ENCODE results near the gene B4GALT3. TPM values are rescaled to one million over a fixed set of nuclear protein-coding genes. Genes with fewer than 3 reads are reported as not detected.

The B4GALT3 gene
- total and polyA plus RNA-seq, 8 donors, result 14.8 to 35.6 (median 20.3) TPM

- Histone ChIP-seq H3K9me3 (no peaks in the 10 kb centered on the region), H3K4me1 (peaks cover 0 to 17% (median 6%) of the 10 kb centered on the region in 3 donors), H3K27ac (no peak overlapping the region), H3K36me3 (no peaks in the 10 kb centered on the region), H3K27me3 (no peaks in the 10 kb centered on the region), H3K4me3 (no peak overlapping the region)
- ATAC-seq, result no peak
- WGBS, 2 donors, result 71 to 84% methylated on average over 7 of the region's 7 CpGs
- no peak for TF ChIP-seq CTCF (IDR thresholded peaks at IDR 0.05)
- FAIRE-seq, result no peak
- DNase-seq, result no peak
- intact Hi-C loops (cut with DNase I), result no loop called here
Observed at GRCh38 chr1:161162052-161162451, 15.3 kb downstream of the B4GALT3 start.

- Histone ChIP-seq H3K4me1 (peaks cover 0 to 17% (median 3%) of the 10 kb centered on the region in 3 donors), H3K27me3 (no peaks in the 10 kb centered on the region), H3K9me3 (no peaks in the 10 kb centered on the region), H3K27ac (no peak overlapping the region), H3K4me3 (no peak overlapping the region), H3K36me3 (no peaks in the 10 kb centered on the region)
- ATAC-seq (no peak), FAIRE-seq (no peak), DNase-seq (no peak)
- intact Hi-C loops (cut with DNase I), result no loop called here
- 82 to 89% methylated on average over 5 of the region's 5 CpGs for WGBS, 2 donors
- TF ChIP-seq CTCF (IDR thresholded peaks at IDR 0.05), result no peak
Observed at GRCh38 chr1:161161652-161162051, 15.7 kb downstream of the B4GALT3 start.

- TF ChIP-seq CTCF (IDR thresholded peaks at IDR 0.05), result no peak
- no peak for DNase-seq
- WGBS, 2 donors, result 88 to 96% methylated on average over 22 of the region's 22 CpGs
- no peak for FAIRE-seq
- no peaks in the 10 kb centered on the region for H3K36me3 ChIP-seq
- H3K9me3 ChIP-seq, result no peaks in the 10 kb centered on the region
- no peak overlapping the region for H3K27ac ChIP-seq
- intact Hi-C loops (cut with DNase I), result no loop called here
- no peak overlapping the region for H3K4me3 ChIP-seq
- no peak for ATAC-seq
- peaks cover under 1 to 17% (median 4%) of the 10 kb centered on the region in 3 donors for H3K4me1 ChIP-seq
- H3K27me3 ChIP-seq, result no peaks in the 10 kb centered on the region
Observed at GRCh38 chr1:161160671-161161145, 16.6 kb downstream of the B4GALT3 start.

GRCh38 chr1:161159913-161160243 lies 17.4 kb downstream of the B4GALT3 start:
- Histone ChIP-seq H3K36me3 (no peaks in the 10 kb centered on the region), H3K27ac (peak overlapping the region; percentile 58 to 87 (median 75)), H3K27me3 (no peaks in the 10 kb centered on the region), H3K9me3 (no peaks in the 10 kb centered on the region), H3K4me1 (peaks cover 8 to 17% (median 11%) of the 10 kb centered on the region in 3 donors), H3K4me3 (peak overlapping the region; percentile 81 to 95 (median 91))
- 2 to 3% methylated on average over 11 of the region's 11 CpGs for WGBS, 2 donors
- intact Hi-C loops (cut with DNase I), result no loop called here
- DNase-seq (no peak), ATAC-seq (peak in 1 of 4 donors; percentile 13), FAIRE-seq (no peak)
- no peak for TF ChIP-seq CTCF (IDR thresholded peaks at IDR 0.05)

- Histone ChIP-seq H3K27me3 (no peaks in the 10 kb centered on the region), H3K36me3 (no peaks in the 10 kb centered on the region), H3K4me1 (peaks cover 8 to 17% (median 11%) of the 10 kb centered on the region in 3 donors), H3K9me3 (no peaks in the 10 kb centered on the region), H3K4me3 (peak within 1 kb of the TSS; percentile 81 to 95 (median 91)), H3K27ac (peak within 1 kb of the TSS; percentile 58 to 87 (median 75))
- DNase-seq, result peak; percentile 90 to 98 (median 94)
- peak; percentile 95 to 97 (median 96) for ATAC-seq
- no peak for FAIRE-seq
- 1 to 2% methylated on average over 52 to 60 of the region's 60 CpGs for WGBS, 2 donors
- intact Hi-C loops (cut with DNase I), result no loop called here
- TF ChIP-seq CTCF (IDR thresholded peaks at IDR 0.05), result no peak
Observed at GRCh38 chr1:161159087-161159912, 18.0 kb downstream of the B4GALT3 start, which contains the start of gene USP21. Gene USP21, plus strand, starts transcription at chr1:161159500. Its CDS starts 1,141 bp downstream, at chr1:161160641.
